ENCODE data around the gene MT1A.

DNA sequence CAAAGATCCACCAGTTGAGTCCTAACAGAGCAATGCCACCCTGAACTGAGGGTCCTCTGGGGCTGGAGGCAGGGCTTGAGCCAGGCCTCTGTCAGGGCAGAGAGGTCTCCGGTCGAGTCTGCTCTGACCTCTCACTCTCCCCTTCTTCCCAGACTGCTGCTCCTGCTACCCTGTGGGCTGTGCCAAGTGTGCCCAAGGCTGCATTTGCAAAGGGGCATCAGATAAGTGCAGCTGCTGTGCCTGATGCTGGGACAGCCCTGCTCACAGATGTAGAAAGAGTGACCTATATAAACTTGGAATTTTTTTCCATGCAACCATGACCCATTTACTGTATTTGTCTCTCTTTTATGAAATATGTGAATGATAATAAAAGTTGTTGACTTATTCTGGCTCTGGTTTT is 10.8 kb downstream of the MT1A start:
- TF ChIP-seq, protein P1, sequence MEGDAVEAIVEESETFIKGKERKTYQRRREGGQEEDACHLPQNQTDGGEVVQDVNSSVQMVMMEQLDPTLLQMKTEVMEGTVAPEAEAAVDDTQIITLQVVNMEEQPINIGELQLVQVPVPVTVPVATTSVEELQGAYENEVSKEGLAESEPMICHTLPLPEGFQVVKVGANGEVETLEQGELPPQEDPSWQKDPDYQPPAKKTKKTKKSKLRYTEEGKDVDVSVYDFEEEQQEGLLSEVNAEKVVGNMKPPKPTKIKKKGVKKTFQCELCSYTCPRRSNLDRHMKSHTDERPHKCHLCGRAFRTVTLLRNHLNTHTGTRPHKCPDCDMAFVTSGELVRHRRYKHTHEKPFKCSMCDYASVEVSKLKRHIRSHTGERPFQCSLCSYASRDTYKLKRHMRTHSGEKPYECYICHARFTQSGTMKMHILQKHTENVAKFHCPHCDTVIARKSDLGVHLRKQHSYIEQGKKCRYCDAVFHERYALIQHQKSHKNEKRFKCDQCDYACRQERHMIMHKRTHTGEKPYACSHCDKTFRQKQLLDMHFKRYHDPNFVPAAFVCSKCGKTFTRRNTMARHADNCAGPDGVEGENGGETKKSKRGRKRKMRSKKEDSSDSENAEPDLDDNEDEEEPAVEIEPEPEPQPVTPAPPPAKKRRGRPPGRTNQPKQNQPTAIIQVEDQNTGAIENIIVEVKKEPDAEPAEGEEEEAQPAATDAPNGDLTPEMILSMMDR (IDR thresholded peaks at IDR 0.05): no peak
- no peak for TF ChIP-seq SIN3A (IDR thresholded peaks at IDR 0.05; ENCODE audit: borderline replicate concordance, insufficient read depth, low read depth, low read length)
- TF ChIP-seq, protein P2, sequence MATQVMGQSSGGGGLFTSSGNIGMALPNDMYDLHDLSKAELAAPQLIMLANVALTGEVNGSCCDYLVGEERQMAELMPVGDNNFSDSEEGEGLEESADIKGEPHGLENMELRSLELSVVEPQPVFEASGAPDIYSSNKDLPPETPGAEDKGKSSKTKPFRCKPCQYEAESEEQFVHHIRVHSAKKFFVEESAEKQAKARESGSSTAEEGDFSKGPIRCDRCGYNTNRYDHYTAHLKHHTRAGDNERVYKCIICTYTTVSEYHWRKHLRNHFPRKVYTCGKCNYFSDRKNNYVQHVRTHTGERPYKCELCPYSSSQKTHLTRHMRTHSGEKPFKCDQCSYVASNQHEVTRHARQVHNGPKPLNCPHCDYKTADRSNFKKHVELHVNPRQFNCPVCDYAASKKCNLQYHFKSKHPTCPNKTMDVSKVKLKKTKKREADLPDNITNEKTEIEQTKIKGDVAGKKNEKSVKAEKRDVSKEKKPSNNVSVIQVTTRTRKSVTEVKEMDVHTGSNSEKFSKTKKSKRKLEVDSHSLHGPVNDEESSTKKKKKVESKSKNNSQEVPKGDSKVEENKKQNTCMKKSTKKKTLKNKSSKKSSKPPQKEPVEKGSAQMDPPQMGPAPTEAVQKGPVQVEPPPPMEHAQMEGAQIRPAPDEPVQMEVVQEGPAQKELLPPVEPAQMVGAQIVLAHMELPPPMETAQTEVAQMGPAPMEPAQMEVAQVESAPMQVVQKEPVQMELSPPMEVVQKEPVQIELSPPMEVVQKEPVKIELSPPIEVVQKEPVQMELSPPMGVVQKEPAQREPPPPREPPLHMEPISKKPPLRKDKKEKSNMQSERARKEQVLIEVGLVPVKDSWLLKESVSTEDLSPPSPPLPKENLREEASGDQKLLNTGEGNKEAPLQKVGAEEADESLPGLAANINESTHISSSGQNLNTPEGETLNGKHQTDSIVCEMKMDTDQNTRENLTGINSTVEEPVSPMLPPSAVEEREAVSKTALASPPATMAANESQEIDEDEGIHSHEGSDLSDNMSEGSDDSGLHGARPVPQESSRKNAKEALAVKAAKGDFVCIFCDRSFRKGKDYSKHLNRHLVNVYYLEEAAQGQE (IDR thresholded peaks at IDR 0.05; ENCODE audit: insufficient read depth in 1 of 2, low read depth in 2 of 2, low read length in 1 of 2): no peak
